GM12892 (cell line): ENCODE measurements around the gene P2RY8.
"Not testable (repeated sequence)": the region's sequence is repeated elsewhere in the genome, so short reads cannot be mapped to it uniquely, and the experiment has no call there.

ENCODE experiments used
- DNase-seq: peaks from one replicate; pipeline ENCODE4 v3.0.0; 2011; ENCODE audit not compliant: insufficient read length
- FAIRE-seq: peaks from 2 replicates; lab custom pipeline; 2011; peaks lifted over from hg19 to GRCh38; lab: Jason Lieb, UNC
- POLR2A ChIP-seq: IDR thresholded peaks from 2 replicates; pipeline ENCODE4 v1.6.1; 2011; ENCODE audit warnings: low read depth, low read length, control low read depth
- POLR2AphosphoS5 ChIP-seq: IDR thresholded peaks from 2 replicates; pipeline ENCODE4 v1.6.1; 2011; ENCODE audit warnings: low read depth, low read length, control low read depth
- TAF1 ChIP-seq: IDR thresholded peaks from 2 replicates; pipeline ENCODE4 v1.6.1; 2011; ENCODE audit warnings: low read depth, mild to moderate bottlenecking, control low read depth, low read length, borderline replicate concordance

Gene P2RY8

GRCh38 chrX:1524874-1525582 lies 12.0 kb downstream of the P2RY8 start:
- TF ChIP-seq POLR2AphosphoS5: no peak
- no peak for TF ChIP-seq POLR2A
- no peak for TF ChIP-seq TAF1
- no peak for FAIRE-seq
- DNase-seq: no peak

GRCh38 chrX:1522905-1523304 lies 14.1 kb downstream of the P2RY8 start:
- DNase-seq: not testable (repeated sequence)
- FAIRE-seq: peak; percentile 24

GRCh38 chrX:1521459-1521956 lies 15.5 kb downstream of the P2RY8 start:
- peak; percentile 100 for FAIRE-seq
- TF ChIP-seq TAF1: no peak
- TF ChIP-seq POLR2A: peak; percentile 58
- TF ChIP-seq POLR2AphosphoS5: no peak
- peak; percentile 69 for DNase-seq

GRCh38 chrX:1520350-1520749 lies 16.6 kb downstream of the P2RY8 start:
- DNase-seq (no peak), FAIRE-seq (peak; percentile 77)
- no peak for TF ChIP-seq TAF1

GRCh38 chrX:1519022-1519497 lies 17.9 kb downstream of the P2RY8 start:
- FAIRE-seq (no peak), DNase-seq (no peak)
- no peak for TF ChIP-seq POLR2AphosphoS5
- TF ChIP-seq POLR2A: no peak
- TF ChIP-seq TAF1: no peak

GRCh38 chrX:1518512-1518911 lies 18.5 kb downstream of the P2RY8 start:
- peak; percentile 48 for FAIRE-seq
- TF ChIP-seq POLR2AphosphoS5 (no peak), POLR2A (no peak), TAF1 (no peak)
- no peak for DNase-seq

GRCh38 chrX:1516596-1517104 lies 20.3 kb downstream of the P2RY8 start:
- no peak for TF ChIP-seq TAF1
- no peak for TF ChIP-seq POLR2AphosphoS5
- TF ChIP-seq POLR2A: no peak; the same call in 1 of the 2 replicates
- DNase-seq: no peak
- peak; percentile 68 for FAIRE-seq

- DNase-seq: no peak
- FAIRE-seq: no peak
- TF ChIP-seq POLR2AphosphoS5: no peak
- no peak for TF ChIP-seq POLR2A
- no peak for TF ChIP-seq TAF1
Observed at GRCh38 chrX:1511829-1512228, 25.2 kb downstream of the P2RY8 start.

- TF ChIP-seq POLR2A (no peak), TAF1 (no peak), POLR2AphosphoS5 (no peak)
- FAIRE-seq (peak; percentile 27), DNase-seq (no peak)
Observed at GRCh38 chrX:1511150-1511549, 25.8 kb downstream of the P2RY8 start.

- FAIRE-seq: peak; percentile 95
- TF ChIP-seq POLR2A (peak; percentile 52; the same call in 1 of the 2 replicates), POLR2AphosphoS5 (0 out of 2 replicates have a peak, but pooled peaks have one; percentile 35), TAF1 (no peak)
- DNase-seq: peak; percentile 54
Observed at GRCh38 chrX:1507511-1508463, 29.2 kb downstream of the P2RY8 start.

GRCh38 chrX:1506916-1507315 lies 30.1 kb downstream of the P2RY8 start:
- FAIRE-seq (no peak), DNase-seq (no peak)
- TF ChIP-seq POLR2A (no peak), POLR2AphosphoS5 (no peak), TAF1 (no peak)
